Memory B cell (primary cell): Measurements from ENCODE around the gene PAIP1.
"Not testable (repeated sequence)": the region's sequence is repeated elsewhere in the genome, so short reads cannot be mapped to it uniquely, and the experiment has no call there.

Experiments
- ATAC-seq: fragments of 150-1000 bp; cut with Tn5 transposase; 2 replicates; pipeline ENCODE4 v1.10.0; 2021; ENCODE audit warnings: low read depth, mild to moderate bottlenecking, moderate library complexity
- DNase-seq, 2 donors: peaks; one replicate each; pipeline ENCODE4 v3.0.0; 2022; ENCODE audit warnings: low spot score in 2 of 2
- H3K27ac Mint-ChIP-seq: one replicate; pipeline ENCODE4 v1.8.0; 2022; ENCODE audit warnings: mild to moderate bottlenecking, moderate library complexity, mixed read lengths
- H3K27me3 Mint-ChIP-seq: one replicate; pipeline ENCODE4 v1.8.0; 2022; ENCODE audit warnings: mixed read lengths
- H3K36me3 Mint-ChIP-seq: one replicate; pipeline ENCODE4 v1.8.0; 2022; ENCODE audit warnings: mild to moderate bottlenecking, mixed read lengths
- H3K4me1 Mint-ChIP-seq: one replicate; pipeline ENCODE4 v1.8.0; 2022; ENCODE audit warnings: mixed read lengths
- H3K4me3 Mint-ChIP-seq: one replicate; pipeline ENCODE4 v1.8.0; 2022; ENCODE audit warnings: mild to moderate bottlenecking, moderate library complexity, mixed read lengths
- H3K9me3 Mint-ChIP-seq: one replicate; pipeline ENCODE4 v1.8.0; 2022; ENCODE audit warnings: mixed read lengths

The PAIP1 gene

GRCh38 chr5:43556857-43557542 is at the start of gene PAIP1:
Gene PAIP1, minus strand, starts transcription at chr5:43557077. Its CDS starts 231 bp downstream, at chr5:43556846.
- Mint-ChIP-seq H3K27ac (peak within 1 kb of the TSS; percentile 92), H3K4me3 (peak within 1 kb of the TSS; percentile 91), H3K9me3 (no peaks in the 10 kb centered on the region), H3K36me3 (no peaks in the 10 kb centered on the region), H3K27me3 (peaks cover 2% of the 10 kb centered on the region), H3K4me1 (peaks cover 9% of the 10 kb centered on the region)
- DNase-seq (peak; percentile 86 to 89), ATAC-seq (peak; percentile 75)

GRCh38 chr5:43606351-43606750 is 49.5 kb upstream of the PAIP1 start:
- no peak for DNase-seq
- Mint-ChIP-seq H3K4me3 (no peak overlapping the region), H3K9me3 (no peaks in the 10 kb centered on the region), H3K36me3 (peaks cover 28% of the 10 kb centered on the region), H3K27ac (no peak overlapping the region), H3K4me1 (peaks cover 32% of the 10 kb centered on the region), H3K27me3 (no peaks in the 10 kb centered on the region)
- ATAC-seq: no peak

- Mint-ChIP-seq H3K27ac (peak overlapping the region; percentile 87), H3K4me1 (peaks cover 30% of the 10 kb centered on the region), H3K4me3 (no peak overlapping the region), H3K27me3 (no peaks in the 10 kb centered on the region), H3K36me3 (peaks cover 18% of the 10 kb centered on the region), H3K9me3 (no peaks in the 10 kb centered on the region)
- no peak for ATAC-seq
- DNase-seq: no peak
Observed at GRCh38 chr5:43604699-43605098, 47.8 kb upstream of the PAIP1 start.

- no peaks in the 10 kb centered on the region for H3K27me3 Mint-ChIP-seq
- peak overlapping the region; percentile 87 for H3K27ac Mint-ChIP-seq
- H3K4me3 Mint-ChIP-seq: peak overlapping the region; percentile 84
- ATAC-seq (peak; percentile 74), DNase-seq (peak; percentile 54 to 68)
- peaks cover 14% of the 10 kb centered on the region for H3K36me3 Mint-ChIP-seq
- H3K9me3 Mint-ChIP-seq: no peaks in the 10 kb centered on the region
- peaks cover 27% of the 10 kb centered on the region for H3K4me1 Mint-ChIP-seq
Observed at GRCh38 chr5:43603344-43604217, 46.7 kb upstream of the PAIP1 start.

- peak within 1 kb of the TSS; percentile 87 for H3K27ac Mint-ChIP-seq
- no peaks in the 10 kb centered on the region for H3K9me3 Mint-ChIP-seq
- H3K27me3 Mint-ChIP-seq: no peaks in the 10 kb centered on the region
- peaks cover 13% of the 10 kb centered on the region for H3K36me3 Mint-ChIP-seq
- peak within 1 kb of the TSS; percentile 84 for H3K4me3 Mint-ChIP-seq
- peaks cover 26% of the 10 kb centered on the region for H3K4me1 Mint-ChIP-seq
- DNase-seq (peak; percentile 61 to 70), ATAC-seq (peak; percentile 76)
Observed at GRCh38 chr5:43602461-43603343, 45.8 kb upstream of the PAIP1 start, which contains the start of gene NNT. Gene NNT, plus strand, starts transcription at chr5:43603180. Its CDS starts 6,016 bp downstream, at chr5:43609196.

- DNase-seq: no peak
- no peak for ATAC-seq
- Mint-ChIP-seq H3K9me3 (no peaks in the 10 kb centered on the region), H3K27ac (peak overlapping the region; percentile 87), H3K27me3 (no peaks in the 10 kb centered on the region), H3K4me3 (peak overlapping the region; percentile 84), H3K4me1 (peaks cover 25% of the 10 kb centered on the region), H3K36me3 (peaks cover 12% of the 10 kb centered on the region)
Observed at GRCh38 chr5:43601454-43602260, 44.8 kb upstream of the PAIP1 start.

GRCh38 chr5:43598927-43599326 is 42.0 kb upstream of the PAIP1 start:
- not testable (repeated sequence) for H3K27ac Mint-ChIP-seq, H3K4me3 Mint-ChIP-seq, DNase-seq, H3K36me3 Mint-ChIP-seq, H3K9me3 Mint-ChIP-seq, H3K27me3 Mint-ChIP-seq, ATAC-seq
- peaks cover 18% of the 10 kb centered on the region for H3K4me1 Mint-ChIP-seq

GRCh38 chr5:43592363-43592762 is 35.5 kb upstream of the PAIP1 start:
- H3K27ac Mint-ChIP-seq: no peak overlapping the region
- no peak for DNase-seq
- peaks cover 7% of the 10 kb centered on the region for H3K36me3 Mint-ChIP-seq
- H3K9me3 Mint-ChIP-seq: no peaks in the 10 kb centered on the region
- H3K4me1 Mint-ChIP-seq: no peaks in the 10 kb centered on the region
- no peak overlapping the region for H3K4me3 Mint-ChIP-seq
- H3K27me3 Mint-ChIP-seq: no peaks in the 10 kb centered on the region
- ATAC-seq: no peak

- no peak overlapping the region for H3K27ac Mint-ChIP-seq
- H3K4me3 Mint-ChIP-seq: no peak overlapping the region
- ATAC-seq (no peak), DNase-seq (no peak)
- peaks cover 7% of the 10 kb centered on the region for H3K36me3 Mint-ChIP-seq
- no peaks in the 10 kb centered on the region for H3K27me3 Mint-ChIP-seq
- no peaks in the 10 kb centered on the region for H3K9me3 Mint-ChIP-seq
- no peaks in the 10 kb centered on the region for H3K4me1 Mint-ChIP-seq
Observed at GRCh38 chr5:43590700-43591099, 33.8 kb upstream of the PAIP1 start.

GRCh38 chr5:43589310-43589709 is 32.4 kb upstream of the PAIP1 start:
- Mint-ChIP-seq H3K27me3 (no peaks in the 10 kb centered on the region), H3K27ac (no peak overlapping the region), H3K9me3 (no peaks in the 10 kb centered on the region), H3K36me3 (peaks cover 7% of the 10 kb centered on the region), H3K4me3 (no peak overlapping the region), H3K4me1 (no peaks in the 10 kb centered on the region)
- ATAC-seq: no peak
- no peak for DNase-seq

- no peaks in the 10 kb centered on the region for H3K9me3 Mint-ChIP-seq
- no peaks in the 10 kb centered on the region for H3K27me3 Mint-ChIP-seq
- no peak for ATAC-seq
- no peaks in the 10 kb centered on the region for H3K4me1 Mint-ChIP-seq
- DNase-seq: no peak
- H3K27ac Mint-ChIP-seq: no peak overlapping the region
- no peak overlapping the region for H3K4me3 Mint-ChIP-seq
- H3K36me3 Mint-ChIP-seq: peaks cover 7% of the 10 kb centered on the region
Observed at GRCh38 chr5:43588842-43589241, 32.0 kb upstream of the PAIP1 start.

GRCh38 chr5:43584166-43584699 is 27.4 kb upstream of the PAIP1 start:
- no peak overlapping the region for H3K27ac Mint-ChIP-seq
- H3K4me3 Mint-ChIP-seq: no peak overlapping the region
- ATAC-seq: no peak
- no peaks in the 10 kb centered on the region for H3K4me1 Mint-ChIP-seq
- no peaks in the 10 kb centered on the region for H3K27me3 Mint-ChIP-seq
- no peaks in the 10 kb centered on the region for H3K9me3 Mint-ChIP-seq
- DNase-seq: no peak
- peaks cover 11% of the 10 kb centered on the region for H3K36me3 Mint-ChIP-seq

- Mint-ChIP-seq H3K4me1 (no peaks in the 10 kb centered on the region), H3K36me3 (peaks cover 11% of the 10 kb centered on the region), H3K27me3 (no peaks in the 10 kb centered on the region), H3K9me3 (no peaks in the 10 kb centered on the region), H3K27ac (no peak overlapping the region), H3K4me3 (no peak overlapping the region)
- no peak for DNase-seq
- ATAC-seq: no peak
Observed at GRCh38 chr5:43583724-43584123, 26.8 kb upstream of the PAIP1 start.
